GM23248 (cell line): ENCODE measurements around the gene C7orf57.

Source experiments
- EZH2 ChIP-seq: fragments of 200-600 bp; sonication (generic); IDR thresholded peaks from 2 replicates; pipeline ENCODE4 v1.6.1; 2018; ENCODE audit warnings: antibody characterized with exemption, mild to moderate bottlenecking; ENCODE audit not compliant: insufficient read depth, poor library complexity, severe bottlenecking
- EZH2phosphoT487 ChIP-seq: fragments of 200-600 bp; sonication (generic); IDR thresholded peaks from 2 replicates; pipeline ENCODE4 v1.6.1; 2018; ENCODE audit warnings: antibody characterized with exemption, moderate library complexity, mild to moderate bottlenecking, low read depth; ENCODE audit not compliant: insufficient read depth

- TF ChIP-seq EZH2 (no peak), EZH2phosphoT487 (no peak)
Measured at GRCh38 chr7:48041653-48041970, 6.3 kb downstream of the C7orf57 start.
